ENCODE measurements around the gene ARMC3. TPM values are rescaled to one million over a fixed set of nuclear protein-coding genes. Genes with fewer than 3 reads are reported as not detected.

Gene ARMC3
- total and polyA plus RNA-seq, 2 donors (not counting 1 experiment from before 2014, with no cell fraction given) = not detected

GRCh38 chr10:22911067-22911466, 16.8 kb upstream of the ARMC3 start:
- DNase-seq = no peak
- no peak overlapping the region for H3K27ac ChIP-seq (ENCODE audit: low read length in 2 of 2)
- no peak overlapping the region for H3K4me2 ChIP-seq (replicated peaks; ENCODE audit: low read depth, low read length, poor library complexity, severe bottlenecking)
- intact Hi-C loops (cut with micrococcal nuclease) = no loop called here
- H3K27ac Mint-ChIP-seq = no peak overlapping the region
- H3K4me1 Mint-ChIP-seq = no peaks in the 10 kb centered on the region
- H3K79me2 ChIP-seq (ENCODE audit: control insufficient read depth, insufficient read depth, low read length) = no peaks in the 10 kb centered on the region
- ChIA-PET CTCF (no interaction called here), POLR2A (no interaction called here)
- no peak for TF ChIP-seq CTCF (IDR thresholded peaks at IDR 0.05)
- no peak for TF ChIP-seq EZH2 (IDR thresholded peaks at IDR 0.05; ENCODE audit: borderline replicate concordance, insufficient read depth, low read depth, low read length, poor library complexity, severe bottlenecking)
- ATAC-seq (ENCODE audit: low read depth) = no peak
- peaks cover 5 to 15% (median 14%) of the 10 kb centered on the region in 3 donors for H3K9me3 ChIP-seq (ENCODE audit: control extremely low read depth in 1 of 3, control insufficient read depth in 2 of 3, insufficient read depth in 1 of 3, low read length in 2 of 3)
- no CpG with 5 or more reads among the region's 1 CpG for WGBS (ENCODE audit: insufficient coverage)
- H3K36me3 ChIP-seq (replicated peaks in 1 of 2; ENCODE audit: control extremely low read depth in 1 of 2, control insufficient read depth in 1 of 2, extremely low read depth in 1 of 2, insufficient read depth in 2 of 2, low read length in 1 of 2) = no peaks in the 10 kb centered on the region
- H3K27me3 ChIP-seq (replicated peaks in 1 of 4; ENCODE audit: control extremely low read depth in 1 of 4, control insufficient read depth in 3 of 4, insufficient read depth in 4 of 4, low read length in 3 of 4) = peaks cover 0 to 3% (median 0%) of the 10 kb centered on the region in 4 experiments
- peaks cover 13% of the 10 kb centered on the region for H3K9me3 Mint-ChIP-seq (ENCODE audit: insufficient read depth)
- no peaks in the 10 kb centered on the region for H3K4me1 ChIP-seq (ENCODE audit: control insufficient read depth in 2 of 2, insufficient read depth in 2 of 2, low read length in 2 of 2)
- no peaks in the 10 kb centered on the region for H3K27me3 Mint-ChIP-seq
- H3K4me3 Mint-ChIP-seq = no peak overlapping the region
- H4K20me1 ChIP-seq (ENCODE audit: control insufficient read depth, insufficient read depth, low read length, poor library complexity, severe bottlenecking) = no peaks in the 10 kb centered on the region
- H3K4me3 ChIP-seq (ENCODE audit: control extremely low read depth in 1 of 5, extremely low read depth in 1 of 5, insufficient read depth in 1 of 5, low read depth in 2 of 5, low read length in 4 of 5) = no peak overlapping the region
- no peak overlapping the region for H2AFZ ChIP-seq (ENCODE audit: insufficient read depth, low read depth, low read length, poor library complexity, severe bottlenecking)
- H3K9ac ChIP-seq (ENCODE audit: low read length) = no peak overlapping the region

GRCh38 chr10:22911889-22912762, 15.7 kb upstream of the ARMC3 start:
- Histone ChIP-seq H3K27ac (ENCODE audit: low read length in 2 of 2) (no peak overlapping the region), H4K20me1 (ENCODE audit: control insufficient read depth, insufficient read depth, low read length, poor library complexity, severe bottlenecking) (no peaks in the 10 kb centered on the region), H3K79me2 (ENCODE audit: control insufficient read depth, insufficient read depth, low read length) (no peaks in the 10 kb centered on the region), H3K27me3 (replicated peaks in 1 of 4; ENCODE audit: control extremely low read depth in 1 of 4, control insufficient read depth in 3 of 4, insufficient read depth in 4 of 4, low read length in 3 of 4) (peaks cover 0 to 3% (median 0%) of the 10 kb centered on the region in 4 experiments), H3K9me3 (ENCODE audit: control extremely low read depth in 1 of 3, control insufficient read depth in 2 of 3, insufficient read depth in 1 of 3, low read length in 2 of 3) (peaks cover 3 to 15% (median 11%) of the 10 kb centered on the region in 3 donors), H3K9ac (ENCODE audit: low read length) (no peak overlapping the region), H3K36me3 (replicated peaks in 1 of 2; ENCODE audit: control extremely low read depth in 1 of 2, control insufficient read depth in 1 of 2, extremely low read depth in 1 of 2, insufficient read depth in 2 of 2, low read length in 1 of 2) (no peaks in the 10 kb centered on the region), H3K4me2 (replicated peaks; ENCODE audit: low read depth, low read length, poor library complexity, severe bottlenecking) (no peak overlapping the region), H3K4me3 (ENCODE audit: control extremely low read depth in 1 of 5, extremely low read depth in 1 of 5, insufficient read depth in 1 of 5, low read depth in 2 of 5, low read length in 4 of 5) (no peak overlapping the region), H3K4me1 (ENCODE audit: control insufficient read depth in 2 of 2, insufficient read depth in 2 of 2, low read length in 2 of 2) (no peaks in the 10 kb centered on the region), H2AFZ (ENCODE audit: insufficient read depth, low read depth, low read length, poor library complexity, severe bottlenecking) (no peak overlapping the region)
- Mint-ChIP-seq H3K9me3 (ENCODE audit: insufficient read depth) (peaks cover 13% of the 10 kb centered on the region), H3K4me1 (no peaks in the 10 kb centered on the region), H3K27me3 (peaks cover 3% of the 10 kb centered on the region), H3K27ac (no peak overlapping the region), H3K4me3 (no peak overlapping the region)
- ChIA-PET CTCF (no interaction called here), POLR2A (no interaction called here)
- TF ChIP-seq CTCF (IDR thresholded peaks at IDR 0.05) (no peak), EZH2 (IDR thresholded peaks at IDR 0.05; ENCODE audit: borderline replicate concordance, insufficient read depth, low read depth, low read length, poor library complexity, severe bottlenecking) (no peak)
- DNase-seq (no peak), ATAC-seq (ENCODE audit: low read depth) (no peak)
- WGBS (ENCODE audit: insufficient coverage) = 100% methylated on average over 1 of the region's 10 CpGs
- intact Hi-C loops (cut with micrococcal nuclease) = no loop called here
